RPMI7951 (cell line): ENCODE results near the gene CSNK2A3. TPM values are rescaled to one million over a fixed set of nuclear protein-coding genes. Genes with fewer than 3 reads are reported as not detected.

Source experiments
- DNase-seq: peaks from one replicate; pipeline ENCODE4 v3.0.0-alpha.2; 2012; ENCODE audit warnings: low read depth
- total RNA-seq: library from RNA; depleted of rRNA; stranded (reverse); fragments of >200 nt; shearing (Covaris generic); gene quantifications from 2 replicates; pipeline ENCODE4 v1.2.3, GENCODE V29; 2014

The CSNK2A3 gene
- total RNA-seq, 1 experiment from 2014 or later = 1.7 TPM

- no peak for DNase-seq
Measured at GRCh38 chr11:11336664-11337063, 16.4 kb downstream of the CSNK2A3 start.

DNA sequence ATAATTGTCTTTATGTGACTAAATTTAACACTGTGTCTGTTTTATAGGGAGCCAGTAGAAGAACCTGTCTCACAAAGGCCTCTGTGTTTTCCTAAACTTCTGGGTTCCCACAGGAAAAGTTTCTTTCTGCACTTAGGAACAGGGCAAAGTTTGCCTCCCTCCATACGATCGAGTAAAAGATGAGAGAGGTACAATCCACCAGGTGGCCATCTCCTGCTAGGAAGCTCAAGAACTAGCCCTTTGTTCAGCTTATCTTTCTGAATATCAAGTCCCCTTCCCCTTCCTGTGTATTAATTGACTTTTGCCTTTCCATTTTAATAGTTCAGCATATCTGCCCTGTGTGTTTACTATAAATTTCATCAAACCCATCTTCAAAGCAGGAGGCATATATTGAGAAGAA lies 18.0 kb downstream of the CSNK2A3 start:
- no peak for DNase-seq

DNA sequence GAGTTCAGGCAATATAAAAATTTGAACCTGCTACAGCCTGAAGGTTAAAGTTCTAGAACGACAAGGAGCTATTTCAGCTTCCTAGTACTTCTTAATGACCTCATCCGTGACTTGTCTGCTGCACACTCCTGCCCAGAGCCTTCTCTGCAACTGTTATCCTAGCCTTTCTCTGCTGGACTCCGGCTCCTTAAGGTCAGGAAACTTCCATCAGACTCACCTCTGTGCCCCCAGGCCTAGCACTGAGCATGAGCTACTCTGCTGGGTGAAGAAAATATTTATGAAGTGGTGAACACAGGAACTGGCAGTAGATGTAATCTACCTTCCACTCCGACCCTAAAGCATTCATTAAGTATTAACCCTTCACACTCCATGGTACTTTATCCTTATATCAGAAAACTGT lies 18.4 kb downstream of the CSNK2A3 start:
- DNase-seq = no peak

- peak; percentile 17 for DNase-seq
Measured at GRCh38 chr11:11332141-11332710, 20.8 kb downstream of the CSNK2A3 start.

GRCh38 chr11:11329062-11329806 lies 23.8 kb downstream of the CSNK2A3 start:
- DNase-seq = no peak

GRCh38 chr11:11324090-11324489 lies 29.0 kb downstream of the CSNK2A3 start:
- peak; percentile 42 for DNase-seq

DNA sequence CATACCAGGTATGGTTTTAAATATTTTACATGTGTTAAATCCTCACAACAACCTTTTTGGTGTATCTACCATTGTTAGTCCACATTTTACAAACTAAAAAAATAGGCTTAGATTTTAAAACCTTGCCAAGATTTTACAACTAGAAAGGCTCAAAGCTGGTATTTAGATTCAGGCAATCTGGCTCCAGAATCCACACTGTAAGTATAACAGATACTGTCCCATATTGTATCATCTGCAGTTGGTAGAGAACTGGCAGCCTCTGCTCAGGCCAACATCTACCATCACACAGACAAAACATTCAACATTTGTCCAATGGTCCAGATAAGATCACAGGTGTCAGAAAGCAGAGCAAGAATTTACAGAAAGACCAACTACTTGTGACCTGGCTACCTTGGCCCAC lies 30.9 kb downstream of the CSNK2A3 start:
- DNase-seq = no peak

DNA sequence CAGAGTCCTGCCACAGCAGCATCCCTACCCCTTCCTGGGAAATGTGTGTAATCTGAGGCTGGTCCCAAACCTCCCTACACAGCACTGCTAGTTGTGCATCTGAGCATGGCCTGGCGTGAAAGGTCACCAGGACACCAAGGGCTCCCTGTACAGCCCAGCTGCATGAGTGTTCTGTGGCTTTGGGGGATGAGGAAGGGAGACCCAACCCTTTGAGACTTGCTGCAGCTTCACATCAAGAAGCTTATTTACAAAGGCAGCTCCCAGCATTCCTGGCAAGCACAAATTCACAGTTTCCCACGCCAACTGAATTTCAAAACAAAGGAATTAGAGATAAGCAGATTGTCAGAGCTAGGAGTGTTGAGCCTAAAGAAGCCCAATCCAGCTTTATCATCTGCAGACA lies 32.2 kb downstream of the CSNK2A3 start:
- no peak for DNase-seq

- DNase-seq = no peak
Measured at GRCh38 chr11:11318961-11319360, 34.1 kb downstream of the CSNK2A3 start.

DNA sequence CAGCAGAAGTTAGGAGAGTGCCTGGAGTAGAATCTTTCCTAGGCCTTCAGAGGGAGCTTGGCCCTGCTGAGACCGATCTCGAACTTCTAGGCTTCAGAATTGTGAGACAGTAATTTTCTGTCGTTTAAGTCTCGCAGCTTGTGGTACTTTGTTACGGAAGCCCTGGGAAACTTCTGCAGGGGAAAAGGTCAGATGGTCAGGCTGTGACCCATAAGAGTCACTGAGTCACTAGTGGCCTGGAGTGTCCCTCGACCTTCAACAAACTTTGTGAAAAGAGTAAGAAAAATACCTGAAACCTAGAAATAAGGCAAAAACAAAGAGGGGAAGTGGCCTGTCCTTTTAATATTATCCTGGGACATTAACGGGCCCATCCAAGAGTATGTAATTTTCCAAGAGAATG lies 34.6 kb downstream of the CSNK2A3 start:
- no peak for DNase-seq

- DNase-seq = no peak
Measured at GRCh38 chr11:11316651-11317230, 36.3 kb downstream of the CSNK2A3 start.

DNA sequence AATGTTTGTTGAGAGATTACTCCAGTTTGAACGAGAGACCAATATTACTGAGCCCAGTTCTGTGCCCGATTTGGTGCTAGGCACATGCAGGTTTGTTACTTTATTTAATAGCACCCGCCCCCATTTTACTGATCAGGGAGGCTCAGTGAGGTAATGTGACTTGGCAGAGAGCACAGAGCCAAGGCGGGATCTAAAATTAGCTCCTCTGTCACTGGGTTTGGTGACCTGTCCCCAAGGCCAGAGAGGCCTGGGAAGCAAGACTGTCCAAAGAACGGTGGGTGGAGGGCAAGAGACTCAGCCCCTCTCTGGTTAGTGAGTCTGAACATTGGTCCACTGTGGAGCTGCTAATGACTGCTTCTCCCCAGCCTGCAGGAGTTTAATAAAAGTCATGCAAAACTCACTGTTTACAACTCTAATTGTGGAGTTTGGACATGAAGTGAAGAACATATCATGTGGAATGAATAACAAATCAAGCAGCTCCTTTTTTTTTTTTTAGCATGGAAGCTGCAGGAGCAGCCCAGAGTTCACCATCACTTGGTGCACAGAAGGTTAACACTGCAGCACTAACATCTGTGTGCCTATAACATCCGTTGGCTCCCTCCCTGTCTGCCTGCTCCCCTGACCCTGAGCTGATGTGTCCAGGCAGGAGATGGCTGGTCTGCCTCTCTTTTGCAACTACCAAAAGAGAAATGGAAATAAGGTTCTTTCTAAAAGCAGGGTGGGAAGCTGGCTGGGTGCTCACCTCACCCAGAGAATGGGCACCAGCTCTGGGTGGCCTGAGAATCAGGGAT lies 39.0 kb downstream of the CSNK2A3 start:
- DNase-seq = no peak

- DNase-seq = peak; percentile 65
Measured at GRCh38 chr11:11313426-11313825, 39.6 kb downstream of the CSNK2A3 start.

- DNase-seq = no peak
Measured at GRCh38 chr11:11312738-11313137, 40.3 kb downstream of the CSNK2A3 start.

DNA sequence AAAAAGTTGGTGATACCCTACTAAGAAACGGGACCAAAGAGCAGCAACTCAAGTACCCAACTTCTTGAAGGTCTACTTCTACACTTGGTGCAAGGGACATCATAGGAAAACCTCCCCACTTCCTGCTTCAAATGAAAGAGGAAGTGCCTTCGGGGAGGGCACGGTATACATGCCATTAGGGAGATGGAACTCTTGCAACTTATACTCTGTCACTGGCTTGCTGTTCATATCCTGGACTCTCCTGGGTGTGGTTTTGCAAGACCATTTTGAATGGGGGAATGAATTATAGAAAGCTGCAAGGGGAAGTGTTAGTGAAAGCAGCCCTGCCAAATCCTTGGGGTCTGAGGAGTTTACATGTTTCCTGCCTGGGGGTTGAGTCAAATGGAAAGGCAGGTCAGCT lies 41.9 kb downstream of the CSNK2A3 start:
- DNase-seq = no peak

- no peak for DNase-seq
Measured at GRCh38 chr11:11309906-11310305, 43.1 kb downstream of the CSNK2A3 start.

DNA sequence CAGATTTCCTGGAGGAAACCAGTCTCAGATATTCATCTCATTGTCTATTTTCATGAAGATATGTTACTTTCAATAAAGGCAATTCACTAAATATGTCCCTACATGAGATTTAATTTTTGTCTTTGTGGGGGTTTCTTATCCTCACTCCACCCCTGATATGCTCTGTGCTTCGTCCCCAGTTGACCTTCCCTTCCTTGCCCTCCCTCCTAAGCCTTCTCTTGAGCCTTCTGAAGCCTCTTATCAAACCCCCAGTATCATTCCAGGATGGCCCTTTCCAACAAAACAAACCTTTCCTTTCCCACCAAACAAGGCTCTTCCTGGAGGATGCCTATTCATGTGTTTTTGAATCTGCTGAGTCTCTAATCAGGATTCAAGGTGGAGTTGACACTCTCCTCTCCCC lies 44.8 kb downstream of the CSNK2A3 start:
- no peak for DNase-seq

- peak; percentile 48 for DNase-seq
Measured at GRCh38 chr11:11306855-11307254, 46.2 kb downstream of the CSNK2A3 start.

DNA sequence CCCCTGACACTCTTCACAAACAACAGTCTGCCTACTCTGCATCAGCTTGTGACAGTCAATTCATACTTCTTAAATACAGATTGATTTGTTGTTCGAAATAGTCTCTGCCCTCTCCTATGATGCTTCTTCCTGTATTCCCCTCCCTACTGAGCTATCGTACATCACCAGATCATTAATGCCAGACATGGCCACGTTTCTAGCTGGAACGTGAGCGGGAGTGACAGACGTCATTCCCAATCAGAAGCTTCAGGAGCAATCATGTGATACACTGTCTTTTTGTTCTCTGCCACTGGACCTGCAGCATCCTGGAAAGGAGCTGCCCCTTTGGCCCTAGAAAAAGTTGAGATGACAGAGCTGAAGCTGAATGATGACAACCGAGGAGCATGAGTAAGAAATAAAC lies 48.5 kb downstream of the CSNK2A3 start:
- DNase-seq = no peak

- DNase-seq = no peak
Measured at GRCh38 chr11:11302565-11302964, 50.5 kb downstream of the CSNK2A3 start.
